Metanephros (tissue), 2 donors: ENCODE data around the gene MED12. TPM values are rescaled to one million over a fixed set of nuclear protein-coding genes. Genes with fewer than 3 reads are reported as not detected.

Experiments used
- small RNA-seq: library from RNA; depleted of rRNA; stranded (forward); fragments of <200 nt; gene quantifications from one replicate; pipeline ENCODE3, GENCODE V24; 2014; ENCODE audit warnings: low replicate concordance
- total RNA-seq: library from RNA; depleted of rRNA; stranded (reverse); fragments of >200 nt; gene quantifications from one replicate; pipeline ENCODE4 v1.2.3, GENCODE V29; 2014

Gene MED12
- total RNA-seq = 57.5 TPM

GRCh38 chrX:71118032-71118984 is at the start of gene MED12:
Gene MED12 (plus strand): TSS chrX:71118596. CDS start chrX:71118755, 159 bp downstream.

DNA sequence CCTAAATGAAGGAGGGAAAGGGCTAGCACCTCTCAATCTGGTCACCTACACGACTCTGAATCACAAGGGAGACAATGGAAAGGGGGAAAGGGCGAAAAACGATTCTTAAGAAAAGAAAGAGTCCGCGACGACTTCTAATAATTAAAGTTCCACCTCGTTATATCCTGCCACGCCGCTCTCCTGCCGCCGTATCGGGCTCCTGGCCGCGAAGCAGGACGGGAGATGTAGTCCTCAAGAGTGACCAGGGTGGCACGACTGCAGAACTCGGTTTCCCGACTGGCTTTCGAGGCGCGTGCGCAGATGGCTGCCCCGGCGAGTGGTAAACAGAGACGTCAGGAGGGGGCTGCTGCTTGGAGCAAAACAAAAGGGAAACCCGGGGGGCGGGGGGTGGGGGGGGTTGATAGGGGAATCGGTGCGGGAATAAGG is 22.8 kb upstream of the MED12 start, which contains the start of gene FOXO4:
Gene FOXO4, plus strand, starts transcription at position 297 of the 426 bp plus-strand sequence. CDS start 678 bp downstream, outside the sequence.

GRCh38 chrX:71106427-71106826 is 12.0 kb upstream of the MED12 start, which contains the start of gene CXorf65:
Gene CXorf65 (minus strand): TSS chrX:71106740. CDS start chrX:71106556, 184 bp downstream.

DNA sequence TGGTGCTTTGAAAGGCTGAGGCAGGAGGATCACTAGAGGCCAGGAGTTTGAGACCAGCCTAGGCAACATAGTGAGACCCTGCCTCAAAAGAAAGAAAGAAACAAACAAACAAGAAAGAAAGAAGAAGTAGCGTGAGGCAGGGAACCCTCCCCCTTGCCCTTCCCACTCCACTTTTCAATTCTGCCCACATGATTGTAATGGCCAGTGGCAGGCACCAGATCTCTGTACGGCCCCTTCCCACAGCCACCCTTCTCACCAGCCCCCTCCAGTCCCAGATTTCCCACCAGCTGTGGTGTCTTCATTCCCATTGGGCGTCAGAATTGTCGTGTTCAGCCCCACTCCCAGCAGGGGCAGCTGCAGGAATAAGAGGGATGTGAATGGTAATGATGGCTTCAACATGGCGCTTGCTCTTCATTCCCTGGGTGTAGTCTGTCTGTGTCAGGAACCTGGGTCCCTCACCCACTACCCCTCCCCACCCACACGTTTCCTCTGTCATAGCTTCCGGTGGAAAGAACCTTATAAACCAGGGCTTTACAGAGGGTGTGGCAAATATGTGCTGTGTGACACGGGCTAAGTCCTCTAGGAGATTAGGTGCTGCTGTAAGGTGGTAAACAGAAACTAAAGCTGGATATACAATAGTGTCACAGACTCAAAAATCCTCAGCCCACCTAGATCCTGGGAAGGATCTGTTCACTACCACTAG is 7.1 kb upstream of the MED12 start, which contains the start of gene IL2RG:
Gene IL2RG, minus strand, starts transcription at position 437 of the 703 bp plus-strand sequence. Its CDS starts 38 bp downstream, at position 399.

GRCh38 chrX:71144651-71145050 is 26.3 kb downstream of the MED12 start, which contains the start of gene NLGN3:
Gene NLGN3 (plus strand): TSS chrX:71144841. CDS start chrX:71147750, 2,909 bp downstream.

Small RNA genes within 50 kb of the gene (small RNA-seq; reads per million reads assigned to genes)
- not detected for gene CXorf65

Other genes with a start within 250 kb of the MED12 start
- not detected for gene TEX11, start 209.9 kb upstream of the MED12 start, total RNA-seq
- 1.5 TPM for gene SLC7A3, start 187.5 kb upstream of the MED12 start, total RNA-seq
- gene SNX12, start 50.3 kb upstream of the MED12 start, total RNA-seq = 46.9 TPM
- gene FOXO4, start 22.7 kb upstream of the MED12 start, total RNA-seq = 20.8 TPM
- 0.23 TPM for gene CXorf65, start 11.9 kb upstream of the MED12 start, total RNA-seq
- 3.2 TPM for gene IL2RG, start 7.0 kb upstream of the MED12 start, total RNA-seq
- 2.2 TPM for gene NLGN3, start 26.2 kb downstream of the MED12 start, total RNA-seq
- gene GJB1, start 104.6 kb downstream of the MED12 start, total RNA-seq = 15.1 TPM
- gene ZMYM3, start 135.5 kb downstream of the MED12 start, total RNA-seq = 40.8 TPM
- gene NONO, start 165.0 kb downstream of the MED12 start, total RNA-seq = 409 TPM
- 16.9 TPM for gene ITGB1BP2, start 183.2 kb downstream of the MED12 start, total RNA-seq
- 45.5 TPM for gene TAF1, start 247.8 kb downstream of the MED12 start, total RNA-seq